AG08396 (cell line): ENCODE measurements around the gene OR2AK2.

Experiments used
- DNase-seq: peaks from one replicate; pipeline ENCODE4 v3.0.0; 2012; ENCODE audit warnings: low spot score, mixed read lengths

The OR2AK2 gene, protein sequence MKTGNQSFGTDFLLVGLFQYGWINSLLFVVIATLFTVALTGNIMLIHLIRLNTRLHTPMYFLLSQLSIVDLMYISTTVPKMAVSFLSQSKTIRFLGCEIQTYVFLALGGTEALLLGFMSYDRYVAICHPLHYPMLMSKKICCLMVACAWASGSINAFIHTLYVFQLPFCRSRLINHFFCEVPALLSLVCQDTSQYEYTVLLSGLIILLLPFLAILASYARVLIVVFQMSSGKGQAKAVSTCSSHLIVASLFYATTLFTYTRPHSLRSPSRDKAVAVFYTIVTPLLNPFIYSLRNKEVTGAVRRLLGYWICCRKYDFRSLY

DNA sequence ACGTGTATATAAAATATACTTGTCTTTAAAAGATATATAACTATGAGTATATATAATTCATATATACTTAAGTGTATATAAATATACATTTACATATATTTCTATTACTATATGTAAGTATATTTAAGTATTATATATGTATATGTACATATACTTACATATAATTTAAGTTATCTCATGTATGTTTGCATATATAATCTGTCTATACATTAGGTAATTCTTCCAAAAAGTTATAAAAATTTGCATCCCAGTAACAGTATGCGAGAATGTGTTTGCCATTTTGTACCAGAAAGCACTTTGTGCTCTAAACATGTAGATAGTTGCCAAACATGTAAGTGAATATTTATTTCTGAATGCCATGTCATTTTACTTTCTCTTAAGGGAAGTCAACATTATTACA is at the start of gene OR2AK2:
Gene OR2AK2 (plus strand): TSS at position 301 of the 400 bp plus-strand sequence. CDS start 144 bp downstream, outside the sequence.
- no peak for DNase-seq

DNA sequence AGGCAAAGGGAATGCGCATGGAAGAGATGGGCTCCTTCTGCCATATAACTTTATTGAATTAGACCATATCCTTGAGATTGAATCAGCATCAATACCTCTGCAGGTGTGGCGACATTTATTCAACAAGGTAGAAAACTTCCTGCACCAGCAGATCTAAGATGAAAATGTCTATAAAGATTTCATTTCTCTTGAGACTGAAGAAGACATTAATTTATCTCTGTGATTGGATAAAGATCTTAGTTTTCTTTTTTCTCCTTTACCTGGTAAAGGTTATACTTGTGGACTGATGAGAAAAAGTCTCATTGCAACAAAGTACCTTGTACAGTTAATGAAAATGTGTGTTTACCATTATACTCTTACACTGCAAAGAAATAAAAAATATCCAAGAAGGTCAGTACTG is 45.1 kb upstream of the OR2AK2 start, which contains the start of gene OR2T8:
Gene OR2T8 (plus strand): TSS at position 301 of the 400 bp plus-strand sequence. CDS start 766 bp downstream, outside the sequence.
- DNase-seq: no peak

DNA sequence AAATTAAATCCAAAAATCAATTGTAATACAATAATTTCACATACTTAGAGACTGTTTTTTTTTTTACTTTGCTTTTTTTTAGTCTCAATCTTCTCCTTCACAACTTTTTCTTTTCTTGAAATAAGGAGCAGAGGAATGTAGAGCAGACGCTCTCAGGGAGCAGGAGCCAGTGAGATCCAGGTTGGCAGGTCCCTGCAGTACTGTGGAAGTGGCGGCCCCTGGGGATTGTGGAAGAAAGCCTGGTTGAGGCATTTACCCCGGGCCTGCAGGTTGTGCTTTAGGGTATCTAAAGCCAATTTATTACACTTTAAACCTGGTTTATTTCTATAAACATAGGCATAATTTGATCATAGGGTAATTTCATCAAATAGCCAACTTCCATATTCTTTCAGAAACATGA is 41.1 kb upstream of the OR2AK2 start:
- DNase-seq: no peak

DNA sequence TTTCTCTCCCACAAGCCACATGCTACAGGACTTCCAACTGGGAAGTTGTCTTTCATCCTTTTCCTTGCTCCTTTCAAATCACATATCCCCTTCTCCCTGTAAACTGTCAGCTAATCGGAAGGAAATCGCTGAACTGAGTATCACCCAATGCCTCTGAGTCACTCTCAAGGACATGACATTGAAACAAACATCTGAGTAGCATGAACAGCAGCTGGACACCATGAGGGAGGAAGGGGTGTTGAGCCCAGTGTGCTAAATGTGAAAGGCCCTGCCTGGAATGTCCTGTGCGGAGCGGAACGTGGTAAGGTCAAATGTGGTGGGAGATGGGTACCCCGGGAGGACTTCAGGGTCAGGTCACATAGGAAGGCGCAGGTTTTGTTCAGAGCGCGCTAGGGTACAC is 40.2 kb upstream of the OR2AK2 start, which contains the start of gene OR2AJ1:
Gene OR2AJ1 (plus strand): TSS at position 22 of the 400 bp plus-strand sequence. CDS start 8,880 bp downstream, outside the sequence.
- no peak for DNase-seq

DNA sequence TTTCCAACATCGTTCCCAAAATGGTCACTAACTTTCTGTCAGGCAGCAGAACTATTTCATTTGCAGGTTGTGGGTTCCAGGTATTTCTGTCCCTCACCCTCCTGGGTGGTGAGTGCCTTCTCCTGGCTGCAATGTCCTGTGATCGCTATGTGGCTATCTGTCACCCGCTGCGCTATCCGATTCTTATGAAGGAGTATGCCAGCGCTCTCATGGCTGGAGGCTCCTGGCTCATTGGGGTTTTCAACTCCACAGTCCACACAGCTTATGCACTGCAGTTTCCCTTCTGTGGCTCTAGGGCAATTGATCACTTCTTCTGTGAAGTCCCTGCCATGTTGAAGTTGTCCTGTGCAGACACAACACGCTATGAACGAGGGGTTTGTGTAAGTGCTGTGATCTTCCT is 31.0 kb upstream of the OR2AK2 start:
- no peak for DNase-seq

DNA sequence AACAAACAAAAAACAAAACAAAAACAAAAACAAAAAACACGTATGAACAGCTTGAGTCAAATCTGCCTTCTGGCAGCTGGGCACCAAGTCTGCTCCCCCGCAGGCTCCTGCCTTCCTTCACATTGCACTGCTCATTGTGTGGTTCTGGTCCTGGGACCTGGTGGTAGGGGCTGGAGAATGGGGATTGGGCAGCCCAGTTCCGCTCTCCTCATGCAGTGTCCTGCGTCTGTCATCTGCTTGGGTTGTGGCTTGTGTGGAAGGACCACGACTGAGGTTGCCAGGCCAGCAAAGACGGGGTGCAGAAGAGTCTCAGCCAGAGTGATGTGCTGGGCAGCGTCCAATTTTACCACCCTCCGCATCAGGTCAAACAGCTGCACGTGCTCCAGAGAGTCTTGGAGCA is 29.3 kb upstream of the OR2AK2 start:
- no peak for DNase-seq

DNA sequence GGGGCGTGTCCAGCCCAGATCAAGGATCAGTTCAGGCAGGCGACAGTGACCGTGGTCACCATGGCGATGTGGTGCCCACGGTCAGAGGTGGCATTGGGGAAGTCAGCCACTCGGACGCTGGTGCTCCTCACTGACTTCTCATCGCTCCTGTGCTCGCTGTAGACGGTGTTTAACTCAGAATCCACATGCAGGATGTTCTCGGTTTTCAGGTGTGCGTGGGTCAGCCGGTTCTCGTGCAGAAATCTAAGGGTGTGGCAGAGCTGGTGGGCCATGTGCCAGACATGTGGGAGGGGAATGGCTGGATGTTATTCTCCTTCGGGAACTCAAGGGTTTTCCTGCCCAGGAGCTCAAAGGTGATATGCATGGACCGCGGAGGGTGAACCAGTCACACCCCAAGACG is 28.6 kb upstream of the OR2AK2 start:
- DNase-seq: no peak

DNA sequence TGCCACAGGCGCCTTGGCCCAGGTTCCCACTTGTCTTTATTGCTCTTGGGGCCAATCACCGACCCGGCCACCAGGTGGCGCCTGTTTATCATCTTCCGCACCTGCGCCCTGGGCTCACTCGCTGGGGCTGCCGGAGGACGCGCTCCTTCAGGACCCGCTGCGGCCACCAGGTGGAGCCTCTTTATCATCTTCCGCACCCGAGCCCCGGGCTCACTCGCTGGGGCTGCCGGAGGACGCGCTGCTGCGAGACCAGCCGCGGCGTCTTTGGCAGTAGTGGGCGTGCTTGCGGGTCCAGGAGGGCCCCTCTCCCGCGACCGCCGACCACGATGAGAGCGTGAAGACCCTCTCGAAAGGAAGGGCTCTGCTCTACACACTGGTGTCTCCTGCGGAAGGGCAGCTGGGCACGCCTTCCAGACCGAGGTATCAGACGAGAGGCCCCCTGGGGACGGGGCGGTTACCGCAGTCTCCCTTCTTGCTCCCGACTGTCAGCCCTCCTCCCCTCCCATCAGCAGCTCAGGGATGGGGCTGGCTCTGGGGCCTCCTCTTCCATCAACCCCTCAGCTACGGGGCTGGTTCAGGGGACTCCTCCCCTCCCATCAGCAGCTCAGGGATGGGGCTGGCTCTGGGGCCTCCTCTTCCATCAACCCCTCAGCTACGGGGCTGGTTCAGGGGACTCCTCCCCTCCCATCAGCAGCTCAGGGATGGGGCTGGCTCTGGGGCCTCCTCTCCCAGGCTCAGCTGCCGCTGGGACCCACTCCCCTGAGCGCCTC is 27.9 kb upstream of the OR2AK2 start:
- peak; percentile 4 for DNase-seq

DNA sequence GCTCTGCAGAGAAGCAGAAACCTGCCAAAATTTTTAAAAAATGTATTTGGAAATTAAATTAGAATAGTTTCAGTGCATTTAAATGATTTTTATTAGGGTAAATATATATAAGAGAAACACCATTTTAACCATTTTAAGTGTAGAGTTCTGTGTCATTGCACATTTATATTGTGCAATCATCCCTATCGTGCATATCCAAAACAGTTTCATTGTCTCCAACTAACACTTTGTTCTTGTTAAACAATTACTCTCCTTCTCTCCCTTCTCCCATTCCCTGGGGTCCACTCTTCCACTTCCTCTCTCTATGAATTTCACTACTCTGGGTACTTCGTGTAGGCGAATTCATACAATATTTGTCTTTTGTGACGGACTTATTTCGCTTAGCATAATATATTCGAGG is 22.4 kb upstream of the OR2AK2 start:
- no peak for DNase-seq

DNA sequence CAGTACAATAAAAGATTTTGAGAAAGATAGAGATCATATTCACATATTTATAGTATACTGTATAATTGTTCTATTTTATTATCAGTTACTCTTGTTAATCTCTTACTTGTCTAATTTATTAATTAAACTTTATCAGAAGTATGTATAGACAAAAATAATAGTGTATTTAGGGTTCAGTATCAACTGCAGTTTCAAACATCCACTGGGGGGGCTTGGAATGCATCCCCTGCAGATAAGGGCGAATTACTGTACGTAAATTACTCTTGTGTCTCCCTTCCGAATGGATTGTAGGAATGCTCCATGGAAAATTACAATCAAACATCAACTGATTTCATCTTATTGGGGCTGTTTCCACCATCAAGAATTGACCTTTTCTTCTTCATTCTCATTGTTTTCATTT is 16.5 kb upstream of the OR2AK2 start, which contains the start of gene OR2L8:
Gene OR2L8 (plus strand): TSS at position 301 of the 400 bp plus-strand sequence. CDS start 0 bp downstream, at position 301.
- DNase-seq: no peak

DNA sequence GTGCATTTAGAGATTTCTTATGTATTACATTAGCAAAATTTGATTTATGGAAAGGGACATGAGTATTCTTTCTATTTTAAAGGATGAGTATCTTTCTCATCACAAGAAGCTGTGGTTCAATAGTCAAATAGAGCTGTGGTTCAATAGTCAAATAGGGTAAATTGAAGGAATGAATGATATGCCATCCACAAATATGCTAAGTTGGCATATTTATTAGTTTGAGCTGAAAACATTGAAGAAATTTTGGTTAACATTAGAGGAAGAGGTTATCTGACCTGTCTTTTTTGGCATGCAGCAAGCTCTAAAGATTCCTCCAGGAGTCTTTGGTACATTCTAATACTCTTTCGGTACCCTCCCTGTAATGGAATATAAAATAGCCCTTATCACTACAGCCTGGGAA is 11.6 kb upstream of the OR2AK2 start:
- DNase-seq: no peak

DNA sequence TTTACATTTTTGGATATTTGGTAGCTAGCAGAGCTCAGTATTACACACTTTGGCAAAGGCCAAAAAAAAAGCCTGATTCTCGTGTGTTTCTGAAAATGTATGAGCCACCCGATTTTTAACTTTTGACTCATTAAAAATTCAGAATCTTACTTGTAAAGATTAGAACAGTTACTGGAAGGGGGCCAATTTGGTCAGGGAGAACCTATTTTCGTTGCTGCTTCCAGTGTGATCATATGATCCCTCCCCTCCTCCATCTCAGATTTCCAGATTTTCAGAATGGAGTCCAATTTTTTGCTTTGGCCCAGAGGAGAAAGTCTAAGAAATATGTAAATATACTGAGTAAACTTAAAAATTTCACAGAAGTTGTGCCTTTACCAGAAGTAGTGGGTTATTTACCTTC is 3.2 kb upstream of the OR2AK2 start:
- DNase-seq: no peak

DNA sequence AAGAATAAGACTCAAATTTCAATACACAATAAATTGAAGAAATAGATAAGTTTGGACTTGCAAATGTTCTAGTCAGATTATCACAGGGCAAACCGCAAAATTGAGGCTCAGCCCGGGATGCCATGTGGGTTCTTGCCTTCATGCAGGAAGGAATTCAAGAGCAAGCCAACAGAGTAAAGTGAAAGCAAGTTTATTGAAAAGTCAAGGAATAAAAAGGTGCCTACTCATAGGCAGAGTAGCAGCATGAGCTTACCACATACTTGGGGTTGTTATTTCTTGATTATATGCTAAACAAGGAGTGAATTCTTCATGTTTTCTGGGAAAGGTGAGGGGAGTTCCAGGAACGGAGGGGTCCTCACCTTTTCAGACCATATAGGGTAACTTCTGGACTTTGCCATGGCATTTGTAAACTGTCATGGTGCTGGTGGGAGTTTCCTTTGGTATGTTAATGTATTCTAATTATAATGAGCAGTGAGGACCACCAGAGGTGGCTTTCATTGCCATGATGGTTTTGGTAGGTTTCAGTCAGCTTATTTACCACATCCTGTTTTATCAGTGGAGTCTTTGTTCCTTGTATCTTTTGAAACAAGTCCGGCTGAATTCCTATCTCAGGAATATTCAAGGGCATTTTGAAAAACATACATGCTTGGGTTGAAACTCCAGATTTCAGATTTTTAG is 2.0 kb upstream of the OR2AK2 start:
- no peak for DNase-seq

DNA sequence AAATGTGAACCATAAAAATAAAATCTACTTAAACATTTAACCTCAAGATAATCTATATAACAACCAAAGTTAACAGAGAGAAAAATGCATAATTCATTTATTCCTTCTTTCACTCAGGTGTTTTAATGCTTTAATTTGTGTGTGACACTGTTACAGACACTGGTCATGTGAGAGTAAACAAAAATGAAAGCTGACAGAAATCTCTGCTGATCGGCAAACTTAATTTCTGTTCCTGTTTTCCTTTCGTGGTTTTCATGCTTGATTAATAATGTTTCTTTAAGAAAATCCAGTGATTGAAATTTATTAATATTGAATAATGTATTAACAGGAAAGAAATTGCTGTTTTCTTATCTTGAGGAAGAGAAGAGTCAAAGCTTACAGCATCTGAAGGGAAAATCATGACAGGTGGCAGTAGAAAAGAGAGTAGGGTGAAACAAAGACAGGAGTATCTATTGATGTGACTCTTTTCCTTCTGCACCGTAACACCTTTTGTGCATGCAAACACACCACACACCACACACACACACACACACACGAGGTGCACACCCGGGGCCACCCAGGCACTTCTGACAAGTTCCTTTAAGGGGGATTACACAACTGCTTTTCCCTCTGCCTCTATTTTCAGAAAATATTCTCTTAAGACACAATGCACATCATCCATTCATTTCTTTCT is 1.6 kb downstream of the OR2AK2 start:
- DNase-seq: no peak

DNA sequence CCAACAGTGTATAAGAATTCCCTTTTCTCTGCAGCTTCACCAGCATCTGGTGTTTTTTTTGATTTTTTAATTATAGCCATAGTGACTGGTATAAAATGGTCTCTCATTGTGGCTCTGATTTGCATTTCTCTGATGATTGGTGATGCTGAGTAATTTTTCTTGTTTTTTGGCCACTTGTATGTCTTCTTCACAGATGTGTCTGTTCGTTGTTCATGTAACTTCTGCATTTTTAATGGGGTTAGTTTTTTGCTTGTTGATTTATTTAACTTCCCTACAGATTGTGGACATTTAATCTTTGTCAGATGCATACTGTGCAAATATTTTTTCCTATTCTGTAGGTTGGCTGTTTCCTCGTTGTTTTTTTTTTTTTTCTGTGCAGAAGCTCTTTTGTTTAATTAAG is 28.0 kb downstream of the OR2AK2 start:
- no peak for DNase-seq

DNA sequence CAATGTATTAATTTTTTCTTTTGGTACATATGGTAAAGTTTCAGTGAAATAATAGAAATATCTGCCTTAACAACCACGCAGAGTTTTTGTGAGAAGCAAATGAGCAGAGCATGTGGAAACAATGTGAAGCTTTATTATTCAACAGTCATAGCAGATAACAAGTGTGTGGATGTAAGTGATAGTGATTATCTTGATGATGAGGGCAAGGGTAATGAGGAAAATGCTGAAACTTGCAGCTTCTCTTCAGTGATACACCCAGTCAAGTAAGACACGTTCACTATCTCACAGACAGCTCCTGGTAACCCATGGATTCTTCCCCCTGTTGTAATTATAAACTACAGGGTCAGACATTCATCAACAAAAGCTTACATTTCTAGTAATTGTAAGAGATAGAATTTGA is 33.8 kb downstream of the OR2AK2 start:
- DNase-seq: no peak

DNA sequence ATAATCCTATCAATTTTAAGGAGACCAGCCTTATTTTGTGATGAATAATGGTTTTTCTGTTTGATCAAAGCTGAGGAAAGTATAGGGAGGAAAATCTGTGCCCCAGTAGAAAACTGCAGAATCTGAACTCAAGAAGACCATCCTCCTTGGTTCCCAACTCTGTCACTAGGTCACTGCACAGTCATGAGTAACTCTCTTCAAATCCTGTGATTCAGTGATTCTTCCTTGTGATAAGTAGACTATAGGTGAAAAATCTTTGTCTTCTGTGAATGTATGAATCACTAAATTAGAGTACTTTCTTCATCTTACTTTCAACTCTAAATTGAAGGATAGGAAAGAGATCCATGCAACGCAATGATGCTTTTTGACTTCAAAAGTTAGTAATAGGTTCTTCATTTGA is 35.1 kb downstream of the OR2AK2 start:
- no peak for DNase-seq

DNA sequence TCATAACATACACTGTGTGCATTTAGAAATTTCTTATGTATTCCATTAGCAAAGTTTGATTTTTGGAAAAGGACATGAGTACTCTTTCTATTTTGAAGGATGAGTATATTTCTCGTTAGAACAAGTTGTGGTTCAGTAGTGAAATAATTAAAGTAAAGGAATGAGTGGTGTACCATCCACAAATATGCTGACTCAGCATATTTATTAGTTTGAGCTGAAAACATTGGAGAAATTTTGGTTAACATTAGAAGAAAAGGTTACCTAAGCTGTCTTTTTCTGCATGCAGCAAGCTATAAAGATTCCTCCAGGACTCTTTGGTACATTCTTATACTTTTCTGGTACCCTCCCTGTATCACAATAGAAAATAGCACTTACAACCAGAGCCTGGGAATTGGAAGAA is 42.7 kb downstream of the OR2AK2 start:
- no peak for DNase-seq

DNA sequence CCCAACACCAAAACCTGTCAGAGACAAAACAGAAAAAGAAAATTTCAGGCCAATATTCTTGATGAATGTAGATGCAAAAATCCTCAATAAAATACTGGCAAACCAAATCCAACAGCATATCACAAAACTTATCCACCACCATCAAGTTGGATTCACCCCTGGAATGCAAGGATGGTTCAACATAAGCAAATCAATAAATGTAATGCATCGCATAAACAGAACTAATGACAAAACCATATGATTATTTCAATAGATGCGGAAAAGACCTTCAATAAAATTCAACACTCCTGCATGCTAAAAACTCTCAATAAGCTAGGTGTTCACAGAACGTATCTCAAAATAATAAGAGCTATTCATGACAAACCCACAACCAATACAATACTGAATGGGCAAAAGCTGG is 44.6 kb downstream of the OR2AK2 start:
- no peak for DNase-seq

DNA sequence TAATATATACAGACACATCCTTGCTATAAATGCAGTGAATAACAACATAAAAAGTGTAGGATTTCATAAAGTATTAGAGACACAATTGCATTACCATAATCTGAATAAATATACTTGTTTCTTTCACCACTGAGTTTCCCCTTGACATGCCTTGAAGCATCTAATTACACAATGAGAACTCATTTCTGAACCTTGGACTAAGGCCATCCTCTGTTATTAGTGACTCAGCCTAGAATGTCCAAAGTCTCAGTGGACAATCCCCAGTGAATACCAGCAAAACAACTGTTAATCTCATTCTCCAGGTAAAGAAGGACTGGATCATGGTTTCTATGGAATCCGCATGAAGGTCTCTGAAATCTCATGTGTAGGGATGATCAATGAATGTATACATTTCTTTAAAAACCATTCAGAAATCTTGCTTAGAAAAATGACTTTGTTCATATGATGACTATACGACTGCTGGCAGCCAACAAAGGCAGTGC is 48.2 kb downstream of the OR2AK2 start, which contains the start of gene OR2L5:
Gene OR2L5 (plus strand): TSS at position 432 of the 482 bp plus-strand sequence. CDS start 8,288 bp downstream, outside the sequence.
- DNase-seq: no peak

DNA sequence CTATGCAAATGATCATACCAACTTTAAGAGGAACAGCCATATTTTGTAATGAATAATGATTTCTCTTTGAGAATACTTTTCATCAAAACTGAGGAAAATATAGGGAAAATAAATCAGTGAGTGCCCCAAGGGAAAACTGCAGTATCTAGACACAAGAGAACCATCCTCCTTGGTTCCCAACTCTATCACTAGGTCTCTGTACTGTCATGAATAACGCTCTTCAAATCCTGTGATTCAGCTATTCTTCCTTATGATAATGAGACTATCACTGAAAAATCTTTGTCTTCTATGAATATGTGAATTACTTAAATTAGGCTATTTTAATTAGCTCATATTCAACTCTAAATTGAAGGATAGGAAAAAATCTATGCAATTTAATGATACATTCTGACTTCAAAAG is 50.8 kb downstream of the OR2AK2 start:
- no peak for DNase-seq
